ENCODE data around the gene AGO1. TPM values are rescaled to one million over a fixed set of nuclear protein-coding genes. Genes with fewer than 3 reads are reported as not detected.

The AGO1 gene
- total and polyA plus RNA-seq, 2 of the 13 experiments (the other 11 are each of a cell fraction or from before 2014, with no cell fraction given): 9.2 to 18.6 TPM

- ChIA-PET CTCF (ENCODE audit: low intra/inter-chr PET ratio, low total read pairs) (no interaction called here), POLR2A (no interaction called here)
- no TSS peak for BruUV-seq (replicated peaks)
- in situ Hi-C loops (cut with HindIII; ENCODE audit: extremely low pct_ligation_motif_present, low pct_unique_long_range_greater_than_20kb): no loop called here
- Histone ChIP-seq H3K79me2 (ENCODE audit: insufficient read depth, low read length) (no peaks in the 10 kb centered on the region), H2AFZ (ENCODE audit: low read length) (no peak overlapping the region), H3K27ac (ENCODE audit: extremely low read length, insufficient read depth, low read length) (no peak overlapping the region), H3K27me3 (ENCODE audit: control insufficient read depth in 1 of 2, insufficient read depth in 2 of 2, low read length in 2 of 2) (no peaks in the 10 kb centered on the region), H4K20me1 (ENCODE audit: insufficient read depth, low read length) (no peaks in the 10 kb centered on the region), H3K4me2 (ENCODE audit: low read depth, low read length) (no peak overlapping the region), H3K9me3 (ENCODE audit: low read length) (no peaks in the 10 kb centered on the region), H3K9ac (ENCODE audit: insufficient read depth, low read depth, low read length) (no peak overlapping the region), H3K4me1 (ENCODE audit: insufficient read depth, low read length) (no peaks in the 10 kb centered on the region), H3K4me3 (replicated peaks in 1 of 3; ENCODE audit: insufficient read depth in 1 of 3, low read depth in 2 of 3, low read length in 3 of 3) (no peak overlapping the region), H3K36me3 (replicated peaks in 1 of 2; ENCODE audit: control insufficient read depth in 1 of 2, insufficient read depth in 2 of 2, low read length in 2 of 2) (no peaks in the 10 kb centered on the region)
- intact Hi-C loops (cut with micrococcal nuclease; ENCODE audit: unreplicated experiment): no loop called here
- WGBS (ENCODE audit: low lambda C conversion rate): 13% methylated on average over 1 of the region's 1 CpG
- ATAC-seq (no peak), DNase-seq (ENCODE audit: low spot score) (no peak), FAIRE-seq (no peak)
- no peak for TF ChIP-seq ZNF687 (CRISPR knock-in tag; IDR thresholded peaks at IDR 0.05)
- TF ChIP-seq CBX2 (IDR thresholded peaks at IDR 0.05; ENCODE audit: low read depth, low read length): no peak
- TF ChIP-seq CBX2 (CRISPR knock-in tag; IDR thresholded peaks at IDR 0.05; ENCODE audit: low read depth): no peak
- no peak for TF ChIP-seq FLYWCH1 (CRISPR knock-in tag; IDR thresholded peaks at IDR 0.05)
- no peak for TF ChIP-seq HMGXB4 (CRISPR knock-in tag; IDR thresholded peaks at IDR 0.05; ENCODE audit: borderline replicate concordance in 1 of 2, low read depth in 1 of 2)
- TF ChIP-seq FOXP1 (IDR thresholded peaks at IDR 0.05): no peak
- TF ChIP-seq FOXP1 (CRISPR knock-in tag; IDR thresholded peaks at IDR 0.05): no peak
- TF ChIP-seq HIVEP1 (CRISPR knock-in tag; IDR thresholded peaks at IDR 0.05): no peak
- no peak for TF ChIP-seq KIAA2018 (CRISPR knock-in tag; IDR thresholded peaks at IDR 0.05; ENCODE audit: borderline replicate concordance)
- TF ChIP-seq PAX8 (CRISPR knock-in tag; IDR thresholded peaks at IDR 0.05; ENCODE audit: borderline replicate concordance): no peak
These were observed 19.9 kb upstream of the AGO1 start for GRCh38 chr1:35863136-35863535.
